ENCODE data around the gene TDP2. TPM values are rescaled to one million over a fixed set of nuclear protein-coding genes. Genes with fewer than 3 reads are reported as not detected.
"Not testable (repeated sequence)": the region's sequence is repeated elsewhere in the genome, so short reads cannot be mapped to it uniquely, and the experiment has no call there.

TDP2 gene
- total RNA-seq, 1 donor from 2014 or later = 27.3 TPM

DNA sequence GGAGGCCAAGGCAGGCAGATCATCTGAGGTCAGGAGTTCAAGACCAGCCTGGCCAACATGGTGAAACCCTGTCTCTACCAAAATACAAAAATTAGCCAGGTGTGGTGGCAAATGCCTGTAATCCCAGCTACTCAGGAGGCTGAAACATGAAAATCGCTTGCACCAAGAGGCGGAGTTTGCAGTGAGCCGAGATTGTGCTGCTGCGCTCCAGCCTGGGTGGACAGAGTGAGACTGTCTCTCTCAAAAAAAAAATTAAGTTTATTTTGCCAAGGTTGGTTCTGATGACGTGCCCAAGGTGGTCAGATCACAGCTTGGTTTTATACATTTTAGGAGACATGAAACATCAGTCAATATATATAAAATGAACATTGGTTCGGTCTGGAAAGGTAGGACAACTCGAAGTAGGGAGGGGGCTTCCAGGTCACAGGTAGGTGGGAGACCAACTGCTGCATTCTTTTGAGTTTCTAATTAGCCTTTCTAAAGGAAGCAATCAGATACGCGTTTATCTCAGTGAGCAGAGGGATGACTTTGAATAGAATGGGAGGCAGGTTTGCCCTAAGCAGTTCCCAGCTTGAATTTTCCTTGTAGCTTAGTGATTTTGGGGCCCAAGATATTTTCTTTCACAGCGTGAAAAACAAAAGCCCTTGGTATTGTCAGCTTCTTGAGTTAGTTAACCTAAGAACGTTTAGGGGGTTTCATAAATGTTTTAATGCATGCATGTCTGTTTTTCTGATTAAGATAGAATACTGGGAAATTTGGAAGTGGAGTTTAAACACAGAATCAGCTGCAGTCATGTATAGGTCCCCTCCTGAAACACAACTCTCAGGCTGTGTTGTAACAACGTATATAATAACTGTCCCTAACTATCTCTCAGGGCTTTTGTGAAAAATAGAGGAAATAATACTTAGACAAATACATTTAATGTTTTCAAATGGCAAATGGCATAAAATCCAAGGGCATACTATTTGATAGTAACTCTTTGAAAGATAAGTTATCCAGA lies 16.9 kb upstream of the TDP2 start:
- FAIRE-seq (no peak), DNase-seq (ENCODE audit: low spot score in 2 of 2) (no peak)

DNA sequence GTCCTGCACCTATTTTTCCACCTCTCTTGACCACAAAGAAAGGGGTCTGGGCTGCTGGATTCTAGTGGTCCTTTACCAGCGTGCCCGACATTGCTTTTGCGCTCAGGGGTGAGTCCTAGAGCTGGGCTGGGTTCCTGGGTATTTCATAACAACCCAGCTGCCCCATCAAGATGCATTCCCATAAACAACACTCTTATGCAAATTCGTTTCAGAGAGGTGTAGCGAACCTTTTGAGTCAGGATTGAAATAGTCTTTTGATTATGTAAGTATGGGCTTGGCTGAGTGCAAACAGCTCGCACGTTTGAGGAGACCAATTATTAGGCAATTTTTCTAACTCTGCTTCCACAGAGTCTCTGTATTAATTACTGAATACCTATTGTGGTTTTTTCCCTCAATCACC lies 13.9 kb upstream of the TDP2 start:
- FAIRE-seq = no peak
- no peak for DNase-seq (ENCODE audit: low spot score in 2 of 2)

DNA sequence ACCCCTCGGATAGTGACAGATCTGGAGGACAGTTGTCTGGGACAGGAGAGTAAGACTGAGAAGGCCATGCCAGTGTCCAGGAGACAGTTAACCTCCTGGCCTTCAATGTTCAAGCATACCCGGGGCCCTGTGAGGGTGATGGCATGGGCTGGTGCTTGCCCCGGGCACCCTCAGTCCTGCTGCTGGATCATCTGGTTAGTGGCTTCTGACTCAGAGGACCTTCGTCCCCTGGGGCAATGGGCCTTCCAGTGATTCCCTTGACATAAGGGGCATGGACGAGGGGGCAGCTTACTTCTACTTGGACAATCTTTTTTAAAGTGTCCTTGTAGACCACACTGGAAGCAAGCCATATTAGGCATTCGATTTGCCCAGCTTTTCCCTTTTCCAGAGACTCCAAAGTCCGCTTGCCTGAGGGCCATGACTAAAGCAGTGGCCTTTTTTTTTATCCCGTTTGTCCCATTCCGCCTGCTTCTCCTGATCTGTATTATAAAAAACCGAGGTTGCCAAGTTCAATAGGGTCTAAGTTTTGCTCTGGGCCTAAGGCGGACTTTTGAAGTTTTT lies 12.2 kb upstream of the TDP2 start:
- not testable (repeated sequence) for FAIRE-seq; DNase-seq (ENCODE audit: low spot score in 2 of 2)

DNA sequence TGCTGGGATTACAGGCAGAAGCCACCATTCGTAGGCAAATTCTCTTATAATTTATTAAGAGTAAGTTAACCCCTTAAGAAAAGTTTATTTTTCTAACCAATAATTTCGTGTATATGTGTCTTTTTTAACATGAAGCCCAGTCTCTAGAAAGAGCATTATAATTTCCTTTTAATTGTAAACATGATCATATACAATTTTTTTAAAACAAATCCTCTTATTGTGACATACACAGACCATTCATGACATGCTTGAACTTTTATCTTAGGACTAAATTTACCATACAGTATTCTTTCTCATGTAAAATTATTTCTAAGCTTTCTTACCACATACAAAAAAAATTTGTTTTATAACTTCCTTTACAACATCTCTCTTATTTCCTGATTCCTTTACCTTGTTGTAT lies 6.9 kb upstream of the TDP2 start:
- FAIRE-seq = no peak
- no peak for DNase-seq (ENCODE audit: low spot score in 2 of 2)

DNA sequence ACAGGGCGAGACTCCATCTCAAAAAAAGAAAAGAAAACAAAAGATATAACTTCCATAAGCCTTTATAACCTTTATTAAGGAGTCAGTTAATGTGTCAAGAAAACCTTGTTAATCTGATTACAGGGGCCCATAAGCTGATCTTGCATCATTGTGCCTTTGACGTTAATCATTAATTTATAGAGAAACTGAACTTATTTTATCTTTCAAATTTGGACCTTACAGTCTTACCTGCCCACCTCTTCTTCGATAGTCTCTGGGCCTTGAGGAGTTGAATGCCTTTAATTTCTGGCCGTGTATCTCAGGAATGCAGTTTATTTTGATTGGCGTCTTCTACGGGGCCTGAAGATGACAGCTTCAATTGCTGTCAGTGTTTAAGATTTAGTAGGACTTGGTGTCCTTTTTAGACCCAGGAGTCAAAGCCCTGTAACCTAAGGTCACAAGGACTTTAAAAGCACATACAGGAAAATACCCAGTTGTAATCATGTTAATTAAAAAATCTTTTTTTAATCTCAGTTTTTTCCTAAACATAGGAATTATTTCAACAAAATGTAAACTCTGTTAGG lies 6.0 kb upstream of the TDP2 start:
- DNase-seq (ENCODE audit: low spot score in 2 of 2) = no peak
- FAIRE-seq = no peak

DNA sequence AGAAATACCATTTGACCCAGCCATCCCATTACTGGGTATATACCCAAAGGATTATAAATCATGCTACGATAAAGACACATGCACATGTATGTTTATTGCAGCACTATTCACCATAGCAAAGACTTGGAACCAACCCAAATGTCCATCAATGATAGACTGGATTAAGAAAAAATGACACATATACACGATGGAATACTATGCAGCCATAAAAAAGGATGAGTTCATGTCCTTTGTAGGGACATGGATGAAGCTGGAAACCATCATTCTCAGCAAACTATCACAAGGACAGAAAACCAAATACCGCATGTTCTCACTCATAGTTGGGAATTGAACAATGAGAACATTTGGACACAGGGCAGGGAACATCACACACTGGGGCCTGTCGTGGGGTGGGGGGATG lies 4.4 kb upstream of the TDP2 start:
- FAIRE-seq; DNase-seq (ENCODE audit: low spot score in 2 of 2): not testable (repeated sequence)

DNA sequence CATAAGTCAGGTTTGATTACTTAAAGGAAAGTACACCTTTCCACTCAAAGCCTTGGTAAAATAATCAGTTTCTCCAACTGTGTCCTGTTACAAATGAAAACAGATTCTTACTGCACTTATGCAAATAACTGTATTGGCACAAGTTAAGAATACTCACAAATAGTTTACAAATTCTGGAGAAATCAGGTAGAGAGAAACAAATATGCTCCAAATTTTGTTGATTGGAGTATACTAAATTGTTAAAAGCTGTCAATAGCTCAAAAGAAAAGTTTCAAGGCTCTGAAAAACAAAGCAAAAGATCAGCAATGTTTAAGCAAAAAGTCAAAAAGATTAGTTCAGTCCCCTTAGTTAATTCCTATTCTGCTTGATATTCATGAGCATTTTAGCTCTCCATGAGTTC lies 3.8 kb upstream of the TDP2 start:
- not testable (repeated sequence) for DNase-seq (ENCODE audit: low spot score in 2 of 2); FAIRE-seq

DNA sequence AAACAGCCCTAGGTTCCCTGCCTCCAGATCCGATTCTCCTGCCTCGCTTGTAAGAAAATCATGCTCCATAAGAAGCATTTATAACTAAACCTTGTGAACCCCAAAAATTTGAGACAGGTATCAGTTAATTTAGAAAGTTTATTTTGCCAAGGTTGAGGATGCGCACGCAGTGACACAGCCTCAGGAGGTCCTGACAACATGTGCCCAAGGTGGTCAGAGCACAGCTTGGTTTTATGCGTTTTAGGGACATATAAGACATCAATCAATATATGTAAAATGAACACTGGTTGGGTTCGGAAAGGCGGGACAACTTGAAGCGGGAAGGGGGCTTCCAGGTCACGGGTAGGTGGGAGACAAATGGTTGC lies 2.3 kb upstream of the TDP2 start:
- FAIRE-seq (no peak), DNase-seq (ENCODE audit: low spot score in 2 of 2) (no peak)

DNA sequence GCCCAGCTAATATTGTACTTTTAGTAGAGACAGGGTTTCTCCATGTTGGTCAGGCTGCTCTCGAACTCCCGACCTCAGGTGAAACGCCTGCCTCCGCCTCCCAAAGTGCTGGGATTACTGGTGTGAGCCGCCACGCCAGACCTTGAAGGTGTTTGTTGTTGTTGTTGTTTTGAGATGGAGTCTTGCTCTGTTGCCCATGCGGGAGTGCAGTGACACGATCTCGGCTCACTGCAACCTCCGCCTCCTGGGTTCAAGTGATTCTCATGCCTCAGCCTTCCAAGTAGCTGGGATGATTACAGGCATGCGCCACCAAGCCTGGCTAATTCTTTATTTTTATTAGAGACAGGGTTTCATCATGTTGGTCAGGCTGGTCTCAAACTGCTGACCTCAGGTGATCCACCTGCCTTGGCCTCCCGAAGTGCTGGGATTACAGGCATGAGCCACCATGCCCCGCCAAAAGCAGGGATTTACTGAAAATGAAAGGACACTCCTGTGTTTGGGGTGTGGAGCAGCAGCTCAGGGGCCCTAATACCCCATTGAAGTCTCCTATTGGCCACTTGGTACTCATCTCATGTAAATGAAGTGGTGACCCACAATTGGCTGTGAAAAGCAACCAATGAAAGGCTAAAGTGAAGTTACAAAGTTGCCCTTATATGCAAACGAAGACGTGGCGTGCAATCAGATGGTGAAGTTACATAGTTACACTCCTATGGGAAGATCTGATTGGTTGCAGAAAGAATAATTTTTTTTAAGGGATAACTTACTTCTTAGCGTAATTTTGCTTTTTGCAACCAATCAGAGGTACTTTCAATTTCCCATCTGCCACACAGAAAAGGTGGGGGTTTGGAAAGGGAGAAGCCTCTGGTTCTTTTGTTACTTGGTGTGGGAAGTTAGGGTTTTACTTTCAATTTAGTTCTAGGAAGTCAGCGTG lies 1.6 kb upstream of the TDP2 start:
- FAIRE-seq; DNase-seq (ENCODE audit: low spot score in 2 of 2): not testable (repeated sequence)

DNA sequence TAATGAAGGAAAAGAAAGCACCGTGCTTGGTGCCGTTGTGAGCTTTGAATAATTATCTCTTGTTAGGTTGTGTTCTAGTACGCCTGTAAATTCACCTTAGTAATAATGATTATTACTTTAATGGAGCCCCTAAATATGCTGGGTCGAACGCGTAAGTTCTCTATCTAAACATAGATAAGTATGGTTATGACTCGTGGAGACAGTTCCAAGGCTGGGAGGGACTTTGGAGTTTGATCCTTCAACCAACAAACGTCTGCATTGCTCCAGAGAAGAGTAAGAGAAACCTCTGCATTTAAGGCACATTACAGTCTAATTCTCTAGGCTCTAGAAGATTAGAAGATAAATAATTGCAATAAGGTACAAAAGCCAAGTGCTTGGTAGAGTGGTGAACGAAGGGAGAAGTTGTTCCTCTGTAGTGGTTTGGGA lies 692 bp upstream of the TDP2 start:
- no peak for FAIRE-seq
- DNase-seq (ENCODE audit: low spot score in 2 of 2) = no peak

DNA sequence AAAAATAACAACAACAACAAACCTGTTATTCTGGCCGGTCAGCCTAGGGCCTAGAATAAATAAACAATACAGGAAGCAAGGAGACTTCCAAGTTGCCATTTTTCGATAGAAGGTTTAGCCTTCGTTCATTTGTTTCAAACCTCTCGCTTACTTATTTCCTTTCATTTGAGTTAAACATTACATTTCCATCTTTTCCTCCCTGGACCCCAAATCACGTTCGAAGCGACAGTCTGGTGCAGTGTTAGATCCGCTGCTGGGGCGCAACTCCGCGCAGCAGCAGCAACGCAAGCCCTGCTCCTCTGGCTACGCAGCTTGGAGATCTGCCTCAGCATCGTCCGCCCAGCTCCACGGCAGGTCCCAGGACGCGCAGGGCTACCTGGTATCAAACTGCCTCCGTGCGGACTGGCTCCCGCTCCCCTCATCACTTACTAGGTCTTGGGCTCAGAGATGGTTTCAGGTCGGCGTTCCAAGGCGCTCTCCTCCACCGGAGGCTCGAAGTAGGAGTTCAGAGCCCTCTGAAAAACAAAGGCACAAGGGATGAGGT lies 530 bp downstream of the TDP2 start:
- DNase-seq (ENCODE audit: low spot score in 2 of 2) (no peak), FAIRE-seq (no peak)

DNA sequence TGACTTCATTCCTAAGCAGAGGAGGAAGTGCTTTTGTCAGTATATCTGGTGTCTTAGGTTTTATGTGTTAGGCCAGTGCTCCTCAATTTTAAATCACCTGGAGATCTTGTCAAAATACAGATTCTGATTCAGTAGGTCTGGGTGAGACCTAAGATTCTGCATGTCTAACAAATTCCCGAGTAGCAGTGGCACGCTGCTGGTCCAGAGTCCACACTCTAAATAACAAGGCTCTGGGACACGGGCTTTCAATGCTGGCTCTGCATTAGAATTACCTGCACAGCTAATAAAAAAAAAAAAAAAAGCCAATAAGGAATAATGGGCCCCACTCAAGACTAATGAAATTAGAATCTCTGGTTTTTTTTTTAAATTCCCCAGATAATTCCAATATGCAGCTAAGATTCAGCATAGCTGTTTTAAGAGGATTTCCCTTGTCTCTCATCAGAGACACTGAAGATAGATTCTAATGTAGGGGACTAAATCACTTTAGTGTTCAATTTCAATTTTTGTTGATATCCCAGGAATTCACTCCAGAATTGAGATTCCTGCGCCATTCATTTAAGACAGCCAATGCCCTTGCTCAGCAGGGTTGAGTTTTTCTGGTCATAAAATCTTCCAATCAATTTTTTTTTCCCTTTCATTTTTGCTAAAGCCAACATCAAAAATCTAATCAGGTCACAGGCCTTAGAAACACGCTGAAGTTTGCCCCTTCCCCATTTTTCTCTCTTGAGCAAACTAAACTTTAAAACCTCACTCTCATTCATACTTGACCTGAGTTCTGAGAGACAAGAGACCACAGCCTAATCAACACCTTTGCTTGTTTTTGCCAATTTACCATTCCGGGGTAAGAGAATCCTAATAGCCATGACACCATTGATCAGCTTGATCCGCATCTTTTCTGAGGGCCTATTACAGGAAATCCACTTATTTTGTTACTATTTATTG lies 2.4 kb downstream of the TDP2 start:
- no peak for FAIRE-seq
- no peak for DNase-seq (ENCODE audit: low spot score in 2 of 2)

DNA sequence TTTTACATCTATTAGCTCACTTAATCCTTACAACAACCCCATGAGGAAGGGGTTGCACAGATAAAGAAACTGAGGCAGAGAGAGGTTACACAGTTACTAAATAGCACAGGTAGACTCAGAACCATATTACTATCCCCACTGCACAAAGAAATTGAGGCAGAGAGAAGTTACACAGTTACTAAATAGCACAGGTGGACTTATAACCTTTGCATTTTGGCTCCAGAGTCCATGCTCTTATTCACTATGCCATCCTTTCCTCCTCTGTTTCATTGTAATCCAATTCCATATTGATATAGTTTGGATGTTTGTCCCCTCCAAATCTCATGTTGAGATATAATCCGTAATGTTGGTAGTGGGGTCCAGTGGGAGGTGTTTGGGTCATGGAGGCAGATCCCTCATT lies 3.5 kb downstream of the TDP2 start:
- FAIRE-seq = no peak
- no peak for DNase-seq (ENCODE audit: low spot score in 2 of 2)

DNA sequence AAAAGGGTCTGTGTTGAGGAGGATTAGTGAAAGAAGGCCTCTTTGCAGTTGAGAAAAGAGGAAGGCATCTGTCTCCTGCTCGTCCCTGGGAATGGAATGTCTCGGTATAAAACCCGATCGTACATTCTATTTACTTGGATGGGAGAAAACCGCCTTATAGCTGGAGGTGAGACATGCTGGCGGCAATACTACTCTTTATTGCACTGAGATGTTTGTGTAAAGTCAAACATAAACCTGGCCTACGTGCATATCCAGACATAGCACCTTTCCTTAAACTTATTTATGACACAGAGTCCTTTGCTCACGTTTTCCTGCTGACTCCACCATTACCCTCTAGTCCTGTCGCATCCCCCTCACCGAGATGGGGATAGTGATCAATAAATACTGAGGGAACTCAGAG lies 4.5 kb downstream of the TDP2 start:
- no peak for FAIRE-seq

DNA sequence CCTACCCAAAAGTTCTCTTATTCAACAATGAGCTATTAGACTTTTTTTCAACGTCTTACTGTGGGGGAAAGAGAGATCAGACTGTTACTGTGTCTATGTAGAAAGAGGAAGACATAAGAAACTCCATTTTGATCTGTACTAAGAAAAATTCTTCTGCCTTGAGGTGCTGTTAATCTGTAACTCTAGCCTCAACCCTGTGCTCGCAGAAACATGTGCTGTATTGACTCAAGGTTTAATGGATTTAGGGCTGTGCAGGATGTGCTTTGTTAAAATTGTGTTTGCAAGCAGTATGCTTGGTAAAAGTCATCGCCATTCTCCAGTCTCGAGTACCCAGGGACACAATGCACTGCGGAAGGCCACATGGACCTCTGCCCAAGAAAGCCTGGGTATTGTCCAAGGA lies 4.9 kb downstream of the TDP2 start:
- FAIRE-seq; DNase-seq (ENCODE audit: low spot score in 2 of 2): not testable (repeated sequence)

More for the DNA sequence above, 4.5 kb downstream of the TDP2 start:
- DNase-seq (ENCODE audit: low spot score in 2 of 2) = no peak

DNA sequence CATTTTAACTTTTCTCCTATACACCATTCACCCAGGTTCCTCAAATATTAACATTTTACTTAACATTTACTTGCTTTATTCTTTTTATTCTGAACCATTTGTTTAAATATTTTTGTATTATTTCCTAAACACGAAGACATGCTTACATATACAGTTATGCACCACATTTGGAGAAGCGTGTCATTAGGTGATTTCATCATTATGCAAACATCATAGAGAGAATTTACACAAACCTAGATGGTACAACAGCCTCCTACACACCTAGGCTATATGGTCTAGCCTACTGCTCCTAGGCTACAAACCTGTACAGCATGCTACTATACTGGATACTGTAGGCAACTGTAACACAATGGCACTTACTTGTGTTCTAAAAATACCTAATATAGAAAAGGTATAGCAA lies 6.6 kb downstream of the TDP2 start:
- no peak for DNase-seq (ENCODE audit: low spot score in 2 of 2)
- no peak for FAIRE-seq

DNA sequence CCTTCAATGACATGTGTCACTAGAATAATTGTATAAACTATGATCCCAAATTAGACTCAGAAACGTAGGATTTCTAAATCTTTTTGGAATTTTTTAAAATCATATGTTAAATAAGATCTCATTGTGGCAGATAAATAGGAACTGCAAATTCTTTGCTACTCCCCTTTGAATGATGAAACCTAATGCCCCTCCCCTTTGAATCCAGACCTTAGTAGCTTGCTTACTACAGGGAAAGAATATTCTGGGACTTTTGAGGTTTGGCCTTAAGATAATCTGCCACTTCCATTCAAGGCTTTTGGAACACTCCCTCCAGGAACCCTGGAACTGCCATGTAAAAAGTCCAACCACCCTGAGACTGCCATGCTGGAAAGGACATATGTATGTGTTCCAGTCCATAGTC lies 7.1 kb downstream of the TDP2 start:
- DNase-seq (ENCODE audit: low spot score in 2 of 2) (no peak), FAIRE-seq (no peak)

DNA sequence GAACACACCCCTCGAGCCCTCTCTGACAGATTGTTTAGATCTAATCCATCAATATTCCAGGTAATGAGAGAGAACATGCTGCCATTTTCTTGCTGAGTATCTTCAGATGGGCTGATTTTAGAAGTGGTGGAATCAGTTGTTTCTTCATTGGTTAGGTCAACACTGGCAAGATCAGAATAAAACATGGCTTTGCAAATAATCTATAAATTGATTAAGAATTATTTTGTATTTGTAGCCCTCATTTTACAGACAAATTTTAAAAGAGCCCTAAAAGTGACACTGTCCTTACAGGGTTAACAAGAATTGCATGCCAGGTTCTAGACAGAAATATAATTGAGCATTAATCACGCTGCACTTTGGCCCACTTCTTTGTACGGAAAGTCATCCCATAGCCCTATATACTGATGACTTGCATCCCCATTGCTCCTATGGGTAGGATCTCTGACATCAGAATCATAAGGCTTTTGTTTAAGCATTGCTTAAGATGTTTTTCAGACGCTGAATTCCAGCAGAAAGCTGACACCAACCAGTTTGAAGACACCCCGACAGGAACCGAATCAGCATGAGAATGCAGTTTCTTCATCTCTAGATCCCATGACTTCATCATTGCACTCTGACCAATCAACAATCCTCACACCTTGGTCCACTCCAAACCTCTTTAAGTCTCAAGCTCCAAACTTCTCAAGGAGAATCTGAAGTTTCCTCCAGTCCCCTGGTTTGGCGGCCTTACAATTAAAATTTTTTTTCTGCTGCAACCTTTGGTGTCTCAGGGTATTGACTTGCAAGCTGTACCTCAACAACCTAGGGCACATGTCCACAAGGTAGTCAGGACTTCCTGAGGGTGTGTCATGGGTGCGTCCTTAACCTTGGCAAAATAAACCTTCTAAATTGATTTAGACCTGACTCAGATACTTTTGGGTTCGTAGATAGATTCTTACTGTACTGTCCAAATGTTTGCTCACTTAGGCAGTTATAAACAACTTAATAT lies 7.8 kb downstream of the TDP2 start:
- DNase-seq (ENCODE audit: low spot score in 2 of 2) (no peak), FAIRE-seq (no peak)

All from frontal cortex (tissue), 4 donors.